WI38 (cell line): ENCODE data around the gene PSKH1.

Experiments
- H3K4me3 ChIP-seq: 2 replicates; pipeline ENCODE4 v1.5.1; 2011; ENCODE audit warnings: low read depth, mild to moderate bottlenecking, control low read depth, low read length
- CTCF ChIP-seq: IDR thresholded peaks from 2 replicates; pipeline ENCODE4 v1.5.1; 2012; ENCODE audit warnings: low read depth, mild to moderate bottlenecking, control low read depth, low read length

The PSKH1 gene

GRCh38 chr16:67847064-67847861 lies 45.8 kb upstream of the PSKH1 start, which contains the start of gene CENPT:
Gene CENPT (minus strand): TSS chr16:67847693. CDS start chr16:67833859, 13,834 bp downstream.
- H3K4me3 ChIP-seq, result peak within 1 kb of the TSS; percentile 97
- TF ChIP-seq CTCF, result no peak

- no peak for TF ChIP-seq CTCF
- H3K4me3 ChIP-seq, result peak overlapping the region; percentile 97
Measured at GRCh38 chr16:67848118-67848517, 44.9 kb upstream of the PSKH1 start.

GRCh38 chr16:67853670-67854069 lies 39.4 kb upstream of the PSKH1 start:
- H3K4me3 ChIP-seq, result no peak overlapping the region
- no peak for TF ChIP-seq CTCF

- TF ChIP-seq CTCF, result no peak
- H3K4me3 ChIP-seq, result no peak overlapping the region
Measured at GRCh38 chr16:67855789-67856188, 37.3 kb upstream of the PSKH1 start.

- TF ChIP-seq CTCF, result no peak
- no peak overlapping the region for H3K4me3 ChIP-seq
Measured at GRCh38 chr16:67856927-67857546, 36.0 kb upstream of the PSKH1 start.

- no peak for TF ChIP-seq CTCF
- no peak overlapping the region for H3K4me3 ChIP-seq
Measured at GRCh38 chr16:67857547-67858233, 35.4 kb upstream of the PSKH1 start.

GRCh38 chr16:67858500-67858899 lies 34.6 kb upstream of the PSKH1 start:
- no peak overlapping the region for H3K4me3 ChIP-seq
- TF ChIP-seq CTCF, result no peak
